K562 (cell line): Measurements from ENCODE around the gene IMPDH2. TPM values are rescaled to one million over a fixed set of nuclear protein-coding genes. Genes with fewer than 3 reads are reported as not detected.
A peak's percentile ranks its signal among the peaks of the same experiment; 100 is the strongest.

Source experiments
- ATAC-seq: fragments of 200-7000 bp; cut with Tn5 transposase; 3 replicates; pipeline ENCODE4 v1.9.1; 2020; ENCODE audit warnings: moderate library complexity
- BruUV-seq: library from RNA; stranded (reverse); fragments of 400-500 nt; replicated peaks from 2 replicates; lab custom pipeline; 2021; lab: Mats Ljungman, UMichigan
- CTCF ChIA-PET: fragments of 300-600 bp; formaldehyde crosslinking; extraction: SDS; loops from one replicate; lab custom pipeline; 2021; ENCODE audit warnings: low intra/inter-chr PET ratio; lab: Yijun Ruan, JAX
- POLR2A ChIA-PET: fragments of 300-600, 350-650 bp; sonication (Branson Sonifier 250); formaldehyde crosslinking; extraction: SDS; loops from one replicate; lab custom pipeline; 2021; ENCODE audit warnings: antibody characterized with exemption, inconsistent platforms; lab: Yijun Ruan, JAX
- DNase-seq, 4 experiments: peaks; one replicate each; pipeline versions ENCODE4 v3.0.0 to v3.0.0-alpha.2; 2011 to 2018; ENCODE audit warnings: low spot score in 3 of 4, mixed read lengths in 3 of 4; ENCODE audit errors: extremely low read depth in 1 of 4
- FAIRE-seq: peaks from 2 replicates; lab custom pipeline; 2011; peaks lifted over from hg19 to GRCh38; lab: Jason Lieb, UNC
- H2AFZ ChIP-seq: 2 replicates; pipeline ENCODE4 v1.6.0; 2011; ENCODE audit warnings: low read depth, low read length, control low read depth, inconsistent platforms
- H3K27ac ChIP-seq: fragments of 200-600 bp; 3 replicates; pipeline ENCODE4 v1.8.0; 2011; ENCODE audit warnings: low read depth, mild to moderate bottlenecking, control low read depth, inconsistent platforms, low read length, moderate library complexity, mixed read lengths; ENCODE audit errors: extremely low read depth
- H3K27me3 ChIP-seq, 2 experiments: fragments of 300-600 bp in 1 of 2; 2 replicates in 1 of 2; 3 replicates in 1 of 2; pipeline versions ENCODE4 v1.6.0 to v1.8.0; 2011; ENCODE audit warnings: inconsistent platforms in 2 of 2, low read length in 2 of 2, mild to moderate bottlenecking in 1 of 2, mixed read lengths in 1 of 2, moderate library complexity in 1 of 2; ENCODE audit not compliant: control insufficient read depth in 2 of 2, insufficient read depth in 2 of 2
- H3K36me3 ChIP-seq: fragments of 300-600 bp; 3 replicates; pipeline ENCODE4 v1.8.0; 2011; ENCODE audit warnings: mild to moderate bottlenecking, low read length, inconsistent platforms; ENCODE audit not compliant: control insufficient read depth, insufficient read depth
- H3K4me1 ChIP-seq, 2 experiments: fragments of 200-600 bp in 1 of 2; replicated peaks in 1 of 2; 2 replicates in 1 of 2; 3 replicates in 1 of 2; pipeline versions ENCODE4 v1.5.1 to v1.8.0; 2011; ENCODE audit warnings: inconsistent platforms in 2 of 2, low read length in 2 of 2, mild to moderate bottlenecking in 1 of 2, mixed read lengths in 1 of 2, moderate library complexity in 1 of 2; ENCODE audit not compliant: control insufficient read depth in 2 of 2, insufficient read depth in 2 of 2
- H3K4me2 ChIP-seq: 2 replicates; pipeline ENCODE4 v1.6.1; 2011; ENCODE audit warnings: low read length, control low read depth, inconsistent platforms, mixed read lengths; ENCODE audit not compliant: insufficient read depth
- H3K4me3 ChIP-seq: fragments of 200-600 bp; sonication (generic), shearing (Covaris generic); 2 replicates; pipeline ENCODE4 v1.5.1; 2016; ENCODE audit warnings: control low read depth, inconsistent platforms
- H3K79me2 ChIP-seq: fragments of 200-600 bp; 3 replicates; pipeline ENCODE4 v1.8.0; 2011; ENCODE audit warnings: low read length, inconsistent platforms; ENCODE audit not compliant: control insufficient read depth, insufficient read depth
- H3K9ac ChIP-seq, 2 experiments: 2 replicates each; pipeline versions ENCODE4 v1.6.0 to v1.6.1; 2011; ENCODE audit warnings: low read depth in 2 of 2, low read length in 2 of 2, control low read depth in 1 of 2, inconsistent platforms in 1 of 2, mild to moderate bottlenecking in 1 of 2, mixed read lengths in 1 of 2; ENCODE audit not compliant: insufficient read depth in 1 of 2
- H3K9me1 ChIP-seq: one replicate; pipeline ENCODE4 v1.6.0; 2011; ENCODE audit warnings: inconsistent platforms, mild to moderate bottlenecking, low read length, moderate library complexity; ENCODE audit not compliant: control insufficient read depth, insufficient read depth
- H3K9me3 ChIP-seq: replicated peaks from 2 replicates; pipeline ENCODE4 v1.5.1; 2011; ENCODE audit warnings: low read depth, low read length, inconsistent platforms; ENCODE audit not compliant: control insufficient read depth, insufficient read depth
- H4K20me1 ChIP-seq: replicated peaks from 2 replicates; pipeline ENCODE4 v1.6.1; 2011; ENCODE audit warnings: low read length, inconsistent platforms, mixed read lengths; ENCODE audit not compliant: control insufficient read depth, insufficient read depth
- EP300 ChIP-seq: IDR thresholded peaks from 2 replicates; pipeline ENCODE4 v1.6.1; 2012; ENCODE audit warnings: low read length, improper control_type of control experiment
- GTF2B ChIP-seq: IDR thresholded peaks from 2 replicates; pipeline ENCODE4 v1.6.1; 2011; ENCODE audit not compliant: insufficient read length; ENCODE audit errors: extremely low read depth
- ZNF217 ChIP-seq: sonication (generic); formaldehyde crosslinking; IDR thresholded peaks from 2 replicates; pipeline ENCODE4 v1.8.0; 2022; ENCODE audit warnings: mild to moderate bottlenecking, missing genetic modification reagents
- ZSCAN32 ChIP-seq: fragments of 450-650 bp; formaldehyde crosslinking; IDR thresholded peaks from 2 replicates; pipeline ENCODE4 v1.4.0; 2020; ENCODE audit warnings: mild to moderate bottlenecking, moderate library complexity
- WGBS: fragments of 100-300 bp; shearing (Covaris generic); methylation state at CpG from one replicate; pipeline ENCODE4 v1.1.6; 2016; ENCODE audit warnings: low coverage, mixed read lengths; ENCODE audit not compliant: insufficient coverage; ENCODE audit errors: missing lambda C conversion rate; 5-methylcytosine and 5-hydroxymethylcytosine counted together
- in situ Hi-C: fragments of 300-500 bp; cut with MboI; formaldehyde crosslinking; loops from 4 replicates; pipeline ENCODE4 v1.15.0; 2018; ENCODE audit warnings: inconsistent platforms, mixed read lengths
- intact Hi-C: fragments of 100-400 bp; cut with micrococcal nuclease; formaldehyde crosslinking; loops from 2 replicates; pipeline ENCODE4 v1.14.2; 2022
- polyA plus RNA-seq, 8 experiments: library from polyadenylated mRNA; depleted of rRNA in 4 of 8; stranded (reverse) in 5 of 8; unstranded in 3 of 8; fragments of >200 nt; fragmentation: Nextera tagmentation in 2 of 8; fragmentation: Illumina TruSeq in 1 of 8; extraction: Ambion mirVana in 2 of 8; extraction: Trizol in 1 of 8; gene quantifications; 2 replicates each; pipeline versions ENCODE4 v1.2.1 to v1.2.3, GENCODE V29; 2011 to 2014; ENCODE audit warnings: inconsistent platforms in 1 of 8, missing spikeins in 1 of 8
- total RNA-seq, 7 experiments: library from RNA; depleted of rRNA in 6 of 7; stranded (reverse); fragments of >200 nt in 6 of 7; fragmentation: Illumina TruSeq in 2 of 7; extraction: Trizol in 2 of 7; gene quantifications; 2 replicates each; pipeline versions ENCODE4 v1.2.1 to v1.2.3, GENCODE V29; 2011 to 2021; ENCODE audit warnings: low replicate concordance in 1 of 7
- TF ChIP-seq, protein P1 (sequence below), 2 experiments: fragments of 450-650 bp in 1 of 2; sonication (generic) in 1 of 2; formaldehyde crosslinking in 1 of 2; IDR thresholded peaks; 2 replicates each; pipeline versions ENCODE4 v1.7.1 to v1.9.0; 2016 to 2022; ENCODE audit warnings: inconsistent platforms in 1 of 2, mild to moderate bottlenecking in 1 of 2, missing genetic modification reagents in 1 of 2
- TF ChIP-seq, protein P2 (sequence below), 2 experiments: fragments of 450-650 bp; IDR thresholded peaks; 2 replicates each; pipeline ENCODE4 v1.6.1; 2018; ENCODE audit warnings: mild to moderate bottlenecking in 2 of 2, low read depth in 1 of 2; ENCODE audit not compliant: partially characterized antibody in 2 of 2

IMPDH2 gene
- total and polyA plus RNA-seq, 9 of the 15 experiments (the other 6 are each of a cell fraction or from before 2014, with no cell fraction given): 318 to 507 (median 366) TPM

GRCh38 chr3:49013113-49013737 lies 16.0 kb downstream of the IMPDH2 start:
- no TSS peak for BruUV-seq
- no peak overlapping the region for H3K4me2 ChIP-seq
- peak overlapping the region in 1 of 2 experiments; percentile 28; a peak in 1 of 4 replicates for H3K9ac ChIP-seq
- in situ Hi-C loops: no loop called here
- POLR2A ChIA-PET: interaction anchor here (0.7 to 1.1 kb wide), 2 partner anchors 9 to 16 kb away, joined by 4 to 7 read pairs; partner anchors contain the start of genes IMPDH2 and NDUFAF3
- H3K79me2 ChIP-seq: peaks cover 50% of the 10 kb centered on the region
- H4K20me1 ChIP-seq: peaks cover 25% of the 10 kb centered on the region
- DNase-seq (no peak), FAIRE-seq (no peak), ATAC-seq (no peak)
- H3K27ac ChIP-seq: no peak overlapping the region
- H3K27me3 ChIP-seq: no peaks in the 10 kb centered on the region
- intact Hi-C loops: no loop called here
- CTCF ChIA-PET: interaction anchor here (0.5 kb wide), 1 partner anchor 658 kb away, joined by 7 read pairs; no protein-coding TSS in a partner anchor
- peaks cover 11 to 35% of the 10 kb centered on the region in 2 experiments; a peak in 4 of 5 replicates for H3K4me1 ChIP-seq
- no peak overlapping the region for H3K4me3 ChIP-seq
- no peak overlapping the region for H2AFZ ChIP-seq
- 92% methylated on average over 16 of the region's 19 CpGs for WGBS
- H3K36me3 ChIP-seq: peaks cover 59% of the 10 kb centered on the region; the same call in 2 of the 3 replicates
- peaks cover 8% of the 10 kb centered on the region for H3K9me1 ChIP-seq
- H3K9me3 ChIP-seq: no peaks in the 10 kb centered on the region
- TF ChIP-seq, protein P1, sequence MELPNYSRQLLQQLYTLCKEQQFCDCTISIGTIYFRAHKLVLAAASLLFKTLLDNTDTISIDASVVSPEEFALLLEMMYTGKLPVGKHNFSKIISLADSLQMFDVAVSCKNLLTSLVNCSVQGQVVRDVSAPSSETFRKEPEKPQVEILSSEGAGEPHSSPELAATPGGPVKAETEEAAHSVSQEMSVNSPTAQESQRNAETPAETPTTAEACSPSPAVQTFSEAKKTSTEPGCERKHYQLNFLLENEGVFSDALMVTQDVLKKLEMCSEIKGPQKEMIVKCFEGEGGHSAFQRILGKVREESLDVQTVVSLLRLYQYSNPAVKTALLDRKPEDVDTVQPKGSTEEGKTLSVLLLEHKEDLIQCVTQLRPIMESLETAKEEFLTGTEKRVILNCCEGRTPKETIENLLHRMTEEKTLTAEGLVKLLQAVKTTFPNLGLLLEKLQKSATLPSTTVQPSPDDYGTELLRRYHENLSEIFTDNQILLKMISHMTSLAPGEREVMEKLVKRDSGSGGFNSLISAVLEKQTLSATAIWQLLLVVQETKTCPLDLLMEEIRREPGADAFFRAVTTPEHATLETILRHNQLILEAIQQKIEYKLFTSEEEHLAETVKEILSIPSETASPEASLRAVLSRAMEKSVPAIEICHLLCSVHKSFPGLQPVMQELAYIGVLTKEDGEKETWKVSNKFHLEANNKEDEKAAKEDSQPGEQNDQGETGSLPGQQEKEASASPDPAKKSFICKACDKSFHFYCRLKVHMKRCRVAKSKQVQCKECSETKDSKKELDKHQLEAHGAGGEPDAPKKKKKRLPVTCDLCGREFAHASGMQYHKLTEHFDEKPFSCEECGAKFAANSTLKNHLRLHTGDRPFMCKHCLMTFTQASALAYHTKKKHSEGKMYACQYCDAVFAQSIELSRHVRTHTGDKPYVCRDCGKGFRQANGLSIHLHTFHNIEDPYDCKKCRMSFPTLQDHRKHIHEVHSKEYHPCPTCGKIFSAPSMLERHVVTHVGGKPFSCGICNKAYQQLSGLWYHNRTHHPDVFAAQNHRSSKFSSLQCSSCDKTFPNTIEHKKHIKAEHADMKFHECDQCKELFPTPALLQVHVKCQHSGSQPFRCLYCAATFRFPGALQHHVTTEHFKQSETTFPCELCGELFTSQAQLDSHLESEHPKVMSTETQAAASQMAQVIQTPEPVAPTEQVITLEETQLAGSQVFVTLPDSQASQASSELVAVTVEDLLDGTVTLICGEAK (IDR thresholded peaks at IDR 0.05): no peak
- TF ChIP-seq, protein P1 (CRISPR knock-in tag; IDR thresholded peaks at IDR 0.05): no peak
- TF ChIP-seq EP300: no peak
- TF ChIP-seq GTF2B: no peak
- TF ChIP-seq ZNF217 (CRISPR knock-in tag): no peak
- TF ChIP-seq, protein P2, sequence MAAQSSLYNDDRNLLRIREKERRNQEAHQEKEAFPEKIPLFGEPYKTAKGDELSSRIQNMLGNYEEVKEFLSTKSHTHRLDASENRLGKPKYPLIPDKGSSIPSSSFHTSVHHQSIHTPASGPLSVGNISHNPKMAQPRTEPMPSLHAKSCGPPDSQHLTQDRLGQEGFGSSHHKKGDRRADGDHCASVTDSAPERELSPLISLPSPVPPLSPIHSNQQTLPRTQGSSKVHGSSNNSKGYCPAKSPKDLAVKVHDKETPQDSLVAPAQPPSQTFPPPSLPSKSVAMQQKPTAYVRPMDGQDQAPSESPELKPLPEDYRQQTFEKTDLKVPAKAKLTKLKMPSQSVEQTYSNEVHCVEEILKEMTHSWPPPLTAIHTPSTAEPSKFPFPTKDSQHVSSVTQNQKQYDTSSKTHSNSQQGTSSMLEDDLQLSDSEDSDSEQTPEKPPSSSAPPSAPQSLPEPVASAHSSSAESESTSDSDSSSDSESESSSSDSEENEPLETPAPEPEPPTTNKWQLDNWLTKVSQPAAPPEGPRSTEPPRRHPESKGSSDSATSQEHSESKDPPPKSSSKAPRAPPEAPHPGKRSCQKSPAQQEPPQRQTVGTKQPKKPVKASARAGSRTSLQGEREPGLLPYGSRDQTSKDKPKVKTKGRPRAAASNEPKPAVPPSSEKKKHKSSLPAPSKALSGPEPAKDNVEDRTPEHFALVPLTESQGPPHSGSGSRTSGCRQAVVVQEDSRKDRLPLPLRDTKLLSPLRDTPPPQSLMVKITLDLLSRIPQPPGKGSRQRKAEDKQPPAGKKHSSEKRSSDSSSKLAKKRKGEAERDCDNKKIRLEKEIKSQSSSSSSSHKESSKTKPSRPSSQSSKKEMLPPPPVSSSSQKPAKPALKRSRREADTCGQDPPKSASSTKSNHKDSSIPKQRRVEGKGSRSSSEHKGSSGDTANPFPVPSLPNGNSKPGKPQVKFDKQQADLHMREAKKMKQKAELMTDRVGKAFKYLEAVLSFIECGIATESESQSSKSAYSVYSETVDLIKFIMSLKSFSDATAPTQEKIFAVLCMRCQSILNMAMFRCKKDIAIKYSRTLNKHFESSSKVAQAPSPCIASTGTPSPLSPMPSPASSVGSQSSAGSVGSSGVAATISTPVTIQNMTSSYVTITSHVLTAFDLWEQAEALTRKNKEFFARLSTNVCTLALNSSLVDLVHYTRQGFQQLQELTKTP (IDR thresholded peaks at IDR 0.05; ENCODE audit: low read depth in 1 of 2, partially characterized antibody in 2 of 2): no peak
- no peak for TF ChIP-seq ZSCAN32 (CRISPR knock-in tag)
